ENCODE data around the gene PBX2.

PBX2 gene, protein sequence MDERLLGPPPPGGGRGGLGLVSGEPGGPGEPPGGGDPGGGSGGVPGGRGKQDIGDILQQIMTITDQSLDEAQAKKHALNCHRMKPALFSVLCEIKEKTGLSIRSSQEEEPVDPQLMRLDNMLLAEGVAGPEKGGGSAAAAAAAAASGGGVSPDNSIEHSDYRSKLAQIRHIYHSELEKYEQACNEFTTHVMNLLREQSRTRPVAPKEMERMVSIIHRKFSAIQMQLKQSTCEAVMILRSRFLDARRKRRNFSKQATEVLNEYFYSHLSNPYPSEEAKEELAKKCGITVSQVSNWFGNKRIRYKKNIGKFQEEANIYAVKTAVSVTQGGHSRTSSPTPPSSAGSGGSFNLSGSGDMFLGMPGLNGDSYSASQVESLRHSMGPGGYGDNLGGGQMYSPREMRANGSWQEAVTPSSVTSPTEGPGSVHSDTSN

DNA sequence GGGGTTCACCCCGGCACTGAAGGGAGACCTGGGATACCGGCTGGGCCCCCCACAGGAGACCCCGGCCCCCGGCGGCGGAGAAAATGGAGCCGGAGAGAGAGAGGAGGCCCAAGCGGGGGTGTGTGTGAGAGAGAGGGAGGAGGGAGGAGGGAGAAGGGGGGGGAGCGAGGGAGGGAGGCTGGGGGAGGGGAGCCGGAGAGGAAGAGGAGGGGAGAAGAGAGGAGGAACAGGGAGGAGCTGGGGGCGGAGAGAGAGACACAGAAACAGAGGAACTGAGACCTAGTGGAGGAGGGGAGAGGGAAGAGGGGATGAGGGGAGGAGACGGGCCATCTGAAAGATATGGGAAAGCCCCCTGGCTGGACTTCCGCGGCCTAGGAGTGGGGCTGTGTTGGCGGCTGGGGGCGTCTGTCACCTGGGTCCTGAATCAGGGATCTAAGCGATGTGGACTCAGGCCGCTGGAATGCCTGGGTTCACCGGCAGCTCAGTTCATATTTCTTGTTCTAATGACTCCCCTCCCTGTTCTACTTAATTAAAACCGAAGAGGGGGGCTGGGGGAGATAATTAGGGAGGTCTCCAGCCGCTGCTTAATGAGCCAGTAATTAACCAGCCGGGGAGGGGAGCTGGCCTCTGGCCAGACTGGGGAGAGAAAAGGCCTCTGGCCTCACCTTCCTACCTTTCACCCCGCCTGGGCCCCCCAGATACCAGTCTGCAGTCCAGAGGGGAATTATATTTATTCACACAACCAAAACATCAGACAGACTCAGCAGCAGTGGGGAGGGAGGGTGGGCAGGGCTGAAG is at the start of gene PBX2:
TSS of gene PBX2 (minus strand) at position 149 of the 798 bp plus-strand sequence. CDS start 287 bp downstream, outside the sequence.
- peak within 1 kb of the TSS; percentile 68 for H3K4me3 ChIP-seq (ENCODE audit: low read length)
- peak; percentile 59 for DNase-seq (ENCODE audit: low read depth)
- TF ChIP-seq, protein P1, sequence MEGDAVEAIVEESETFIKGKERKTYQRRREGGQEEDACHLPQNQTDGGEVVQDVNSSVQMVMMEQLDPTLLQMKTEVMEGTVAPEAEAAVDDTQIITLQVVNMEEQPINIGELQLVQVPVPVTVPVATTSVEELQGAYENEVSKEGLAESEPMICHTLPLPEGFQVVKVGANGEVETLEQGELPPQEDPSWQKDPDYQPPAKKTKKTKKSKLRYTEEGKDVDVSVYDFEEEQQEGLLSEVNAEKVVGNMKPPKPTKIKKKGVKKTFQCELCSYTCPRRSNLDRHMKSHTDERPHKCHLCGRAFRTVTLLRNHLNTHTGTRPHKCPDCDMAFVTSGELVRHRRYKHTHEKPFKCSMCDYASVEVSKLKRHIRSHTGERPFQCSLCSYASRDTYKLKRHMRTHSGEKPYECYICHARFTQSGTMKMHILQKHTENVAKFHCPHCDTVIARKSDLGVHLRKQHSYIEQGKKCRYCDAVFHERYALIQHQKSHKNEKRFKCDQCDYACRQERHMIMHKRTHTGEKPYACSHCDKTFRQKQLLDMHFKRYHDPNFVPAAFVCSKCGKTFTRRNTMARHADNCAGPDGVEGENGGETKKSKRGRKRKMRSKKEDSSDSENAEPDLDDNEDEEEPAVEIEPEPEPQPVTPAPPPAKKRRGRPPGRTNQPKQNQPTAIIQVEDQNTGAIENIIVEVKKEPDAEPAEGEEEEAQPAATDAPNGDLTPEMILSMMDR (conservative IDR thresholded peaks at IDR 0.05; ENCODE audit: low read depth, low read length): no peak

DNA sequence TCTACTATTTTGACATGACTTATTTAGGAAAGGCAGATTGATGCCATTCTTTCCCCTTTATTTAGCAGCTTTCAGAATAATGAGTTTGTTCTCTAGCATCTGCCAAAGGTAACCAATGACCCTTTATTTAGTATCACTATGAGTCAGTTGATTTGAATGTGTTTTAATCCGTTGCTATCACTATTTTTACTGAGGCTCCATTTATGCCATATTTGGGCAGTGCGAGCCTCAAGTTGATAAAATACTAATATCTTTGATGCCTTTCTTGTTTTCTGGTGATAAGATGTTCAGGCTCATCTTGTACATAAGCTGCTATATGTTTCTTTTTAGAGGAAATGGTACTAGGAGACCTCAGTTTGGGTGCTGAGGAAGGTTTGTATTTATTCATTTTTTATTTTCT is 49.5 kb upstream of the PBX2 start:
- DNase-seq (ENCODE audit: low read depth): no peak
- TF ChIP-seq, protein P1 (conservative IDR thresholded peaks at IDR 0.05; ENCODE audit: low read depth, low read length): no peak
- no peak overlapping the region for H3K4me3 ChIP-seq (ENCODE audit: low read length)

DNA sequence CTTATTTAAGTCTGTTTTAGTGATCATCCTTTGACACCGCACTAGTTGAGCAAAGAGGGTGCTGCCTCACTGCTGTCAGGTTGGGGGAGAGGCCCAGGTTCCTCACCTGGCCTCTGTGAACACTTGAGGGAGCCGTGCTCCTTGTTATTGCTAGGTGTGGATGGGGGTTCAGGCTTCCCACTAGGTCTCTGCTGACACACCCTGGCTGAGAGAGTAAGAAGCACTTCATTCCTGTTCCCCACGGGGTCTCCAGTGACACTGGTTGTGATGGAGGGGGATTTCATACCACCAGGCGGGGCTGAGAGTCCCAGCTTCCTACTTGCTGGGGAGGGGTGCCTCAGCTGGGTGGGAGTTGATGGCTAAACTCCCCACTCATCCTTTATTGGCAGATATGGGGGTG is 44.9 kb upstream of the PBX2 start:
- no peak for DNase-seq (ENCODE audit: low read depth)
- TF ChIP-seq, protein P1 (conservative IDR thresholded peaks at IDR 0.05; ENCODE audit: low read depth, low read length): no peak

DNA sequence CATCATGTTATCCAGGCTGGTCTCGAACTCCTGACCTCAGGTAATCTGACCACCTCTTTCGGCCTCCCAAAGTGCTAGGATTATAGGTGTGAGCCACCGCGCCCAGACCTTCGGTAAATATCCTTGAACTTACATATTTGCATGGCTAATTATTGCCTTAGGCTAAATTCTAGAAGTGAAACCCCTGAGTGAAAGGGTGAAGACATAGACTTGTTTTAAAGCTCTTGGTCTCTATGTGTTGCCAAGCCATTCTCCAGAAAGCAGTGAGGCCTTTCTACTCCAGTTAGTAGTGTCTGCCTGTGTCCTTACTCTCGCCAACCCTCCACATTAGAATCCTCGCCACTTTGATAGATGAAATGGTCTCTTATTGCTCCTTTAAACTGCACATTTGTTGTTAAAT is 36.4 kb upstream of the PBX2 start:
- no peak overlapping the region for H3K4me3 ChIP-seq (ENCODE audit: low read length)
- TF ChIP-seq, protein P1 (conservative IDR thresholded peaks at IDR 0.05; ENCODE audit: low read depth, low read length): no peak
- DNase-seq (ENCODE audit: low read depth): no peak

More for the DNA sequence above, 44.9 kb upstream of the PBX2 start:
- H3K4me3 ChIP-seq (ENCODE audit: low read length): no peak overlapping the region

DNA sequence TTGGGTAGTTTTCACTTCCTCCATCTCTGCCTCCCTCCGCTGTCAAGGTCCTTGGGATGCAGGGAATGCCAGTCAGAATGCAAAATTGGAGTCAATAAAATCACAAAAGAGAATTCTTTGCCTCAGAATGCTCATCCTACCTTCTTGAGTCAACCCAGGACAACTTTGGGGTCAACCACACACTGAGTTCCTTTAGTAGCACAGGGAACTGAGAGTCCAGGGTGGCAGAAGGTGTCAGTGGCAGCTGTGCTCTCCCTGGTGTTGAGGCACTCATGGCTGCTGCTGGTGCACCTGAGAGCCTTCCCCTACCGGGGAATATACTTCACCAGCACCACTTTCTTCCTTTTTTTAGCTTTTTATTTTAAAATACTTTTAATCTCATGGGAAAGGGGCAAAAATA is 34.7 kb upstream of the PBX2 start:
- DNase-seq (ENCODE audit: low read depth): no peak
- TF ChIP-seq, protein P1 (conservative IDR thresholded peaks at IDR 0.05; ENCODE audit: low read depth, low read length): no peak
- H3K4me3 ChIP-seq (ENCODE audit: low read length): no peak overlapping the region

DNA sequence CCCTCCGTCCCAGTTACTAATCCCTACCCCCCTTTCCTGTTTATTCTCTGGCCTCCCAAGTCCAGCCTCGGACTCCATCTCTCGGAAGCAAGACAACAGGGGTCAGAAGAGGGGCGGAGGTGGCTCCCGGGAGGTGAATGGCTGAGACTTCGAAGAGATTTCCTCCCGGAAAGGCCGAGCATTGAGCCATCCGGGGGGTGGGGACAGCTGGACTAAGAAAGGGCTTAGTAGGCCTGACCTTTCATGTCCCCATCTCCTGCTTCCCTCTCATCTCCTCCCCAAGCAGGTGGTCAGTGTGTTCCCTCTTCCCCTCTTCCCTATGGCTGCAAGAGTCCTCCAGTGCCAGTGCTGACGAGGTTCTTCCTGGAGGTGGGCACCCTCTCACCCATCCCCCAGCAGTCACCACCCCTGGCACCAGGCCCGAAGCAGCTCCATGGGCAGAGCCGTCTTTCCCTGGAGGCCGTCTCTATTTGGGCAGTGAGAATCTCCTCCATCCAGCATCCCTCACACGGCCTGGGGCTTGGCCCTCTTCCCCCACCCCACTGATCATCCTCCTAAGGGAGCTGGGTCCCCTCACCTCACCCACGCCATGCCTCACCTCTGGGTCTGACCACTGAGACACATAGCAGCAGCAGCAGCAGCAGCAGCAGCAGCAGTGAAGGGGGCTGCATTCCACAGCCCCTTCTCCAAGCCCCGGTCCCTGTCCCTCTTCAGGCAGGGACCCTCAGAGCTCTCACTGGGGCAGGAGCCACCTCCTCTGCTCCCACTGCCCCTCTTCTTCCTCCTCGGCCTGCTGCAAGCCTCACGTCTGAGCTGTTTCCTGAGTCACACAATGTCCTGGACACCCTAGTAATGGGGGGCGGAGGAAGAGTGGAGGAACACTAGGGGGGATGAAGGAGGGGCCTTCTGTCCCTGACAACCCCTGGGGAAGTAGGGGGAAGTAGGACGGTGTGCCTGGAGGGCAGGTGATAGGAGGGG is 33.5 kb upstream of the PBX2 start, which contains the start of gene NOTCH4:
TSS of gene NOTCH4 (minus strand) at position 810 of the 978 bp plus-strand sequence. CDS start at position 671, 139 bp downstream.
- DNase-seq (ENCODE audit: low read depth): no peak
- TF ChIP-seq, protein P1 (conservative IDR thresholded peaks at IDR 0.05; ENCODE audit: low read depth, low read length): no peak
- no peak within 1 kb of the TSS for H3K4me3 ChIP-seq (ENCODE audit: low read length)

Measured in retinal pigment epithelial cell (primary cell).